ENCODE measurements around the gene CARD19.

GRCh38 chr9:93155716-93156474, 59.9 kb downstream of the CARD19 start:
- TF ChIP-seq, protein P1, sequence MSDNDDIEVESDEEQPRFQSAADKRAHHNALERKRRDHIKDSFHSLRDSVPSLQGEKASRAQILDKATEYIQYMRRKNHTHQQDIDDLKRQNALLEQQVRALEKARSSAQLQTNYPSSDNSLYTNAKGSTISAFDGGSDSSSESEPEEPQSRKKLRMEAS (IDR thresholded peaks at IDR 0.05), result no peak
- TF ChIP-seq POLR2A (IDR thresholded peaks at IDR 0.05; ENCODE audit: borderline replicate concordance, extremely low read depth, insufficient read depth, insufficient read length) (no peak), EZH2 (IDR thresholded peaks at IDR 0.05) (no peak), EZH2phosphoT487 (IDR thresholded peaks at IDR 0.05; ENCODE audit: borderline replicate concordance) (no peak), ELF1 (IDR thresholded peaks at IDR 0.05; ENCODE audit: borderline replicate concordance, low read depth) (no peak), YY1 (IDR thresholded peaks at IDR 0.05; ENCODE audit: extremely low read depth, insufficient replicate concordance, low read depth, low read length) (no peak), REST (IDR thresholded peaks at IDR 0.05; ENCODE audit: low read depth) (no peak), SRF (IDR thresholded peaks at IDR 0.05; ENCODE audit: low read depth) (no peak), CEBPB (IDR thresholded peaks at IDR 0.05; ENCODE audit: low read depth) (no peak), ZNF274 (IDR thresholded peaks at IDR 0.05; ENCODE audit: low read depth, low read length) (no peak), RAD21 (IDR thresholded peaks at IDR 0.05; ENCODE audit: low read depth) (no peak)
- TF ChIP-seq, protein P2, sequence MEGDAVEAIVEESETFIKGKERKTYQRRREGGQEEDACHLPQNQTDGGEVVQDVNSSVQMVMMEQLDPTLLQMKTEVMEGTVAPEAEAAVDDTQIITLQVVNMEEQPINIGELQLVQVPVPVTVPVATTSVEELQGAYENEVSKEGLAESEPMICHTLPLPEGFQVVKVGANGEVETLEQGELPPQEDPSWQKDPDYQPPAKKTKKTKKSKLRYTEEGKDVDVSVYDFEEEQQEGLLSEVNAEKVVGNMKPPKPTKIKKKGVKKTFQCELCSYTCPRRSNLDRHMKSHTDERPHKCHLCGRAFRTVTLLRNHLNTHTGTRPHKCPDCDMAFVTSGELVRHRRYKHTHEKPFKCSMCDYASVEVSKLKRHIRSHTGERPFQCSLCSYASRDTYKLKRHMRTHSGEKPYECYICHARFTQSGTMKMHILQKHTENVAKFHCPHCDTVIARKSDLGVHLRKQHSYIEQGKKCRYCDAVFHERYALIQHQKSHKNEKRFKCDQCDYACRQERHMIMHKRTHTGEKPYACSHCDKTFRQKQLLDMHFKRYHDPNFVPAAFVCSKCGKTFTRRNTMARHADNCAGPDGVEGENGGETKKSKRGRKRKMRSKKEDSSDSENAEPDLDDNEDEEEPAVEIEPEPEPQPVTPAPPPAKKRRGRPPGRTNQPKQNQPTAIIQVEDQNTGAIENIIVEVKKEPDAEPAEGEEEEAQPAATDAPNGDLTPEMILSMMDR (IDR thresholded peaks at IDR 0.05 in 2 of 3, conservative IDR thresholded peaks at IDR 0.05 in 1 of 3; ENCODE audit: borderline replicate concordance in 1 of 3, insufficient read depth in 1 of 3, low read depth in 2 of 3, low read length in 2 of 3), result no peak
